ENCODE results near the gene CDKAL1. TPM values are rescaled to one million over a fixed set of nuclear protein-coding genes. Genes with fewer than 3 reads are reported as not detected.

The CDKAL1 gene
- total RNA-seq, 1 experiment from 2014 or later, result 20.6 TPM

- Mint-ChIP-seq H3K27me3 (ENCODE audit: low read depth) (no peaks in the 10 kb centered on the region), H3K27ac (no peak overlapping the region), H3K9me3 (no peaks in the 10 kb centered on the region), H3K4me1 (peaks cover 22% of the 10 kb centered on the region), H3K36me3 (peaks cover 88% of the 10 kb centered on the region), H3K4me3 (no peak overlapping the region)
- DNase-seq (ENCODE audit: low spot score), result no peak
- POLR2A ChIA-PET, result no interaction called here
- ATAC-seq, result no peak
- CTCF ChIA-PET, result no interaction called here
- TF ChIP-seq ZNF425 (CRISPR knock-in tag; conservative IDR thresholded peaks at IDR 0.05) (no peak), FOXJ3 (CRISPR knock-in tag; IDR thresholded peaks at IDR 0.05; ENCODE audit: borderline replicate concordance) (no peak), ATF2 (CRISPR knock-in tag; IDR thresholded peaks at IDR 0.05; ENCODE audit: borderline replicate concordance, low read depth) (no peak), NR3C1 (CRISPR knock-in tag; conservative IDR thresholded peaks at IDR 0.05; ENCODE audit: low read depth) (no peak), ZNF121 (CRISPR knock-in tag; IDR thresholded peaks at IDR 0.05) (no peak)
Measured at GRCh38 chr6:20487669-20488375, 46.4 kb upstream of the CDKAL1 start.

GRCh38 chr6:20490591-20490990, 43.7 kb upstream of the CDKAL1 start:
- no peaks in the 10 kb centered on the region for H3K27me3 Mint-ChIP-seq (ENCODE audit: low read depth)
- H3K27ac Mint-ChIP-seq, result no peak overlapping the region
- ATAC-seq (no peak), DNase-seq (ENCODE audit: low spot score) (no peak)
- H3K4me1 Mint-ChIP-seq, result peaks cover 13% of the 10 kb centered on the region
- H3K36me3 Mint-ChIP-seq, result peaks cover 61% of the 10 kb centered on the region
- H3K4me3 Mint-ChIP-seq, result no peak overlapping the region
- POLR2A ChIA-PET, result no interaction called here
- TF ChIP-seq MLX (CRISPR knock-in tag; IDR thresholded peaks at IDR 0.05) (no peak), ATF2 (CRISPR knock-in tag; IDR thresholded peaks at IDR 0.05; ENCODE audit: borderline replicate concordance, low read depth) (no peak), CREM (CRISPR knock-in tag; IDR thresholded peaks at IDR 0.05) (no peak), ZNF121 (CRISPR knock-in tag; IDR thresholded peaks at IDR 0.05) (peak; percentile 88), SP1 (CRISPR knock-in tag; conservative IDR thresholded peaks at IDR 0.05) (no peak), JAZF1 (CRISPR knock-in tag; IDR thresholded peaks at IDR 0.05) (no peak), RORB (CRISPR knock-in tag; IDR thresholded peaks at IDR 0.05) (no peak)
- CTCF ChIA-PET, result no interaction called here
- no peaks in the 10 kb centered on the region for H3K9me3 Mint-ChIP-seq

GRCh38 chr6:20492099-20492498, 42.2 kb upstream of the CDKAL1 start:
- H3K27ac Mint-ChIP-seq, result no peak overlapping the region
- no peak overlapping the region for H3K4me3 Mint-ChIP-seq
- CTCF ChIA-PET, result no interaction called here
- ATAC-seq (no peak), DNase-seq (ENCODE audit: low spot score) (no peak)
- POLR2A ChIA-PET, result no interaction called here
- peaks cover 13% of the 10 kb centered on the region for H3K4me1 Mint-ChIP-seq
- no peaks in the 10 kb centered on the region for H3K27me3 Mint-ChIP-seq (ENCODE audit: low read depth)
- no peaks in the 10 kb centered on the region for H3K9me3 Mint-ChIP-seq
- H3K36me3 Mint-ChIP-seq, result peaks cover 46% of the 10 kb centered on the region
- TF ChIP-seq E2F4 (CRISPR knock-in tag; IDR thresholded peaks at IDR 0.05; ENCODE audit: borderline replicate concordance, low read depth) (no peak), ZNF671 (CRISPR knock-in tag; IDR thresholded peaks at IDR 0.05) (no peak), ZNF512 (CRISPR knock-in tag; IDR thresholded peaks at IDR 0.05; ENCODE audit: borderline replicate concordance) (no peak), ZNF532 (CRISPR knock-in tag; IDR thresholded peaks at IDR 0.05; ENCODE audit: borderline replicate concordance) (no peak), USF2 (CRISPR knock-in tag; IDR thresholded peaks at IDR 0.05) (no peak)
